OCI-LY3 (cell line): ENCODE data around the gene DVL2.

ENCODE experiments used
- EZH2phosphoT487 ChIP-seq: fragments of 200-600 bp; shearing (Covaris generic); IDR thresholded peaks from 2 replicates; pipeline ENCODE4 v1.6.1; 2018; ENCODE audit warnings: antibody characterized with exemption, mixed run types, low read depth
- TF ChIP-seq, protein P1 (sequence below): fragments of 200-600, 300-600 bp; sonication (generic); IDR thresholded peaks from 2 replicates; pipeline ENCODE4 v1.5.1; 2014; ENCODE audit warnings: antibody characterized with exemption, low read length, low read depth

- TF ChIP-seq, protein P1, sequence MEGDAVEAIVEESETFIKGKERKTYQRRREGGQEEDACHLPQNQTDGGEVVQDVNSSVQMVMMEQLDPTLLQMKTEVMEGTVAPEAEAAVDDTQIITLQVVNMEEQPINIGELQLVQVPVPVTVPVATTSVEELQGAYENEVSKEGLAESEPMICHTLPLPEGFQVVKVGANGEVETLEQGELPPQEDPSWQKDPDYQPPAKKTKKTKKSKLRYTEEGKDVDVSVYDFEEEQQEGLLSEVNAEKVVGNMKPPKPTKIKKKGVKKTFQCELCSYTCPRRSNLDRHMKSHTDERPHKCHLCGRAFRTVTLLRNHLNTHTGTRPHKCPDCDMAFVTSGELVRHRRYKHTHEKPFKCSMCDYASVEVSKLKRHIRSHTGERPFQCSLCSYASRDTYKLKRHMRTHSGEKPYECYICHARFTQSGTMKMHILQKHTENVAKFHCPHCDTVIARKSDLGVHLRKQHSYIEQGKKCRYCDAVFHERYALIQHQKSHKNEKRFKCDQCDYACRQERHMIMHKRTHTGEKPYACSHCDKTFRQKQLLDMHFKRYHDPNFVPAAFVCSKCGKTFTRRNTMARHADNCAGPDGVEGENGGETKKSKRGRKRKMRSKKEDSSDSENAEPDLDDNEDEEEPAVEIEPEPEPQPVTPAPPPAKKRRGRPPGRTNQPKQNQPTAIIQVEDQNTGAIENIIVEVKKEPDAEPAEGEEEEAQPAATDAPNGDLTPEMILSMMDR: no peak
- no peak for TF ChIP-seq EZH2phosphoT487
Observed at GRCh38 chr17:7258731-7259554, 24.6 kb upstream of the DVL2 start.
